HCT116 (cell line): Measurements from ENCODE around the gene ABCB1. TPM values are rescaled to one million over a fixed set of nuclear protein-coding genes. Genes with fewer than 3 reads are reported as not detected.

Experiments used
- ATAC-seq: fragments of 200-7000 bp; cut with Tn5 transposase; 2 replicates; pipeline ENCODE4 v1.9.1; 2020; ENCODE audit warnings: mild to moderate bottlenecking, moderate library complexity
- BruUV-seq: library from RNA; stranded (reverse); fragments of 400-500 nt; replicated peaks from 2 replicates; lab custom pipeline; 2021; lab: Mats Ljungman, UMichigan
- CTCF ChIA-PET: fragments of 300-600 bp; sonication (Branson Sonifier 250); formaldehyde crosslinking; loops from one replicate; lab custom pipeline; 2021; ENCODE audit warnings: antibody characterized with exemption; lab: Charles Lee
- POLR2A ChIA-PET: fragments of 300-600, 350-600 bp; sonication (Branson Sonifier 250); formaldehyde crosslinking; loops from one replicate; lab custom pipeline; 2021; ENCODE audit warnings: antibody characterized with exemption; lab: Charles Lee
- RAD21 ChIA-PET, 2 experiments: fragments of 300-600 bp; sonication (Branson Sonifier 250); formaldehyde crosslinking; loops; one replicate each; lab custom pipeline; 2023; ENCODE audit warnings: low total read pairs in 2 of 2; ENCODE audit not compliant: uncharacterized antibody in 2 of 2, unreplicated experiment in 2 of 2, low non-redundant PET in 1 of 2; lab: Charles Lee
- DNase-seq: peaks from one replicate; pipeline ENCODE4 v3.0.0-alpha.2; 2010; ENCODE audit warnings: low read depth, low spot score
- H2AFZ ChIP-seq: fragments of 200-600 bp; shearing (Covaris generic), sonication (generic); 2 replicates; pipeline ENCODE4 v1.6.1; 2017; ENCODE audit warnings: low read depth, mixed run types, mixed read lengths, antibody characterized with exemption, low read length; ENCODE audit not compliant: poor library complexity, severe bottlenecking
- H3K27ac ChIP-seq: 2 replicates; pipeline ENCODE4 v1.5.1; 2012; ENCODE audit warnings: low read depth, low read length
- H3K27me3 ChIP-seq: fragments of 200-600 bp; sonication (generic); 2 replicates; pipeline ENCODE4 v1.6.1; 2016; ENCODE audit warnings: mixed run types, low read length, mixed read lengths; ENCODE audit not compliant: insufficient read depth
- H3K36me3 ChIP-seq, 2 experiments: fragments of 200-500 bp in 1 of 2; fragments of 200-600 bp in 1 of 2; sonication (Bioruptor generic) in 1 of 2; sonication (generic) in 1 of 2; 2 replicates each; pipeline versions ENCODE4 v1.5.1 to v1.6.1; 2014 to 2016; ENCODE audit warnings: low read length in 2 of 2, inconsistent platforms in 1 of 2, mixed read lengths in 1 of 2, mixed run types in 1 of 2; ENCODE audit not compliant: insufficient read depth in 2 of 2, control insufficient read depth in 1 of 2
- H3K4me1 ChIP-seq, 2 experiments: fragments of 200-600 bp in 1 of 2; sonication (generic) in 1 of 2; 2 replicates each; pipeline versions ENCODE4 v1.5.1 to v1.6.1; 2012 to 2017; ENCODE audit warnings: low read length in 2 of 2, inconsistent platforms in 1 of 2, mild to moderate bottlenecking in 1 of 2, mixed read lengths in 1 of 2, mixed run types in 1 of 2, moderate library complexity in 1 of 2; ENCODE audit not compliant: insufficient read depth in 2 of 2, control insufficient read depth in 1 of 2
- H3K4me2 ChIP-seq: fragments of 200-600 bp; sonication (generic); 2 replicates; pipeline ENCODE4 v1.6.1; 2017; ENCODE audit warnings: mixed run types, low read length, mixed read lengths
- H3K4me3 ChIP-seq, 2 experiments: fragments of 200-600 bp in 1 of 2; sonication (generic) in 1 of 2; replicated peaks in 1 of 2; 2 replicates each; pipeline ENCODE4 v1.5.1; 2011 to 2016; ENCODE audit warnings: low read length in 2 of 2, control low read depth in 1 of 2, low read depth in 1 of 2, mild to moderate bottlenecking in 1 of 2, mixed read lengths in 1 of 2, mixed run types in 1 of 2
- H3K79me2 ChIP-seq: fragments of 200-600 bp; sonication (generic); 2 replicates; pipeline ENCODE4 v1.6.1; 2017; ENCODE audit warnings: mild to moderate bottlenecking, mixed run types, low read length, moderate library complexity, mixed read lengths; ENCODE audit not compliant: insufficient read depth
- H3K9ac ChIP-seq: fragments of 200-600 bp; sonication (generic); 2 replicates; pipeline ENCODE4 v1.6.1; 2016; ENCODE audit warnings: low read length, mixed read lengths
- H3K9me2 ChIP-seq: fragments of 200-600 bp; sonication (generic), shearing (Covaris generic); 2 replicates; pipeline ENCODE4 v1.6.1; 2017; ENCODE audit warnings: mixed run types, mild to moderate bottlenecking, moderate library complexity; ENCODE audit not compliant: insufficient read depth
- H3K9me3 ChIP-seq, 2 experiments: fragments of 200-500 bp in 1 of 2; fragments of 200-600 bp in 1 of 2; sonication (Bioruptor generic) in 1 of 2; sonication (generic) in 1 of 2; 2 replicates each; pipeline ENCODE4 v1.6.1; 2014 to 2017; ENCODE audit warnings: low read length in 2 of 2, mixed read lengths in 2 of 2, inconsistent platforms in 1 of 2, low read depth in 1 of 2, mild to moderate bottlenecking in 1 of 2, mixed run types in 1 of 2, moderate library complexity in 1 of 2; ENCODE audit not compliant: control insufficient read depth in 1 of 2, insufficient read depth in 1 of 2
- H4K20me1 ChIP-seq: fragments of 200-600 bp; sonication (generic), shearing (Covaris generic); 2 replicates; pipeline ENCODE4 v1.6.1; 2017; ENCODE audit warnings: mixed run types, mild to moderate bottlenecking, moderate library complexity; ENCODE audit not compliant: insufficient read depth
- ATF3 ChIP-seq: IDR thresholded peaks from 2 replicates; pipeline ENCODE4 v1.6.1; 2012
- CEBPB ChIP-seq: IDR thresholded peaks from 2 replicates; pipeline ENCODE4 v1.6.1; 2012; ENCODE audit warnings: low read depth
- EGR1 ChIP-seq: IDR thresholded peaks from 2 replicates; pipeline ENCODE4 v1.6.1; 2012; ENCODE audit warnings: low read depth
- ELF1 ChIP-seq: IDR thresholded peaks from 2 replicates; pipeline ENCODE4 v1.6.1; 2012; ENCODE audit warnings: low read depth, borderline replicate concordance
- EZH2 ChIP-seq: fragments of 200-600 bp; sonication (generic); IDR thresholded peaks from 2 replicates; pipeline ENCODE4 v1.6.1; 2017; ENCODE audit warnings: antibody characterized with exemption, mixed run types
- EZH2phosphoT487 ChIP-seq: fragments of 200-600 bp; IDR thresholded peaks from 2 replicates; pipeline ENCODE4 v1.6.1; 2018; ENCODE audit warnings: antibody characterized with exemption, borderline replicate concordance
- FOSL1 ChIP-seq: IDR thresholded peaks from 2 replicates; pipeline ENCODE4 v1.6.1; 2012; ENCODE audit warnings: low read depth
- JUND ChIP-seq: IDR thresholded peaks from 2 replicates; pipeline ENCODE4 v1.6.1; 2012
- POLR2A ChIP-seq: IDR thresholded peaks from 2 replicates; pipeline ENCODE4 v1.7.0; 2011; ENCODE audit warnings: borderline replicate concordance; ENCODE audit not compliant: insufficient read depth, insufficient read length; ENCODE audit errors: extremely low read depth
- POLR2AphosphoS5 ChIP-seq: IDR thresholded peaks from 2 replicates; pipeline ENCODE4 v1.6.1; 2011; ENCODE audit warnings: mild to moderate bottlenecking, low read depth, low read length, moderate library complexity
- RAD21 ChIP-seq: IDR thresholded peaks from 2 replicates; pipeline ENCODE4 v1.6.1; 2012; ENCODE audit warnings: low read depth, mild to moderate bottlenecking
- REST ChIP-seq: IDR thresholded peaks from 2 replicates; pipeline ENCODE4 v1.6.1; 2012; ENCODE audit warnings: low read depth
- SIN3A ChIP-seq: IDR thresholded peaks from 2 replicates; pipeline ENCODE4 v1.6.1; 2012; ENCODE audit warnings: low read depth
- SP1 ChIP-seq: IDR thresholded peaks from 2 replicates; pipeline ENCODE4 v1.6.1; 2012; ENCODE audit warnings: low read depth
- SRF ChIP-seq: IDR thresholded peaks from 2 replicates; pipeline ENCODE4 v1.6.1; 2012; ENCODE audit warnings: low read depth
- TCF7L2 ChIP-seq: IDR thresholded peaks from 2 replicates; pipeline ENCODE4 v1.7.0; 2011; ENCODE audit warnings: borderline replicate concordance, inconsistent platforms; ENCODE audit not compliant: insufficient read depth, insufficient read length; ENCODE audit errors: extremely low read depth
- YY1 ChIP-seq: IDR thresholded peaks from 2 replicates; pipeline ENCODE4 v1.6.1; 2011; ENCODE audit warnings: low read length, low read depth, moderate library complexity, mild to moderate bottlenecking; ENCODE audit not compliant: insufficient replicate concordance; ENCODE audit errors: extremely low read depth
- ZFX ChIP-seq: fragments of 450-650 bp; IDR thresholded peaks from 2 replicates; pipeline ENCODE4 v1.6.1; 2017
- ZNF274 ChIP-seq: fragments of 200-500 bp; sonication (Bioruptor generic); IDR thresholded peaks from 2 replicates; pipeline ENCODE4 v1.6.1; 2014; ENCODE audit warnings: mild to moderate bottlenecking, low read depth, low read length, inconsistent platforms
- intact Hi-C: fragments of 100-400 bp; cut with micrococcal nuclease; formaldehyde crosslinking; loops from 2 replicates; pipeline ENCODE4 v1.10.0; 2022
- total RNA-seq: library from RNA; stranded (reverse); gene quantifications from one replicate; pipeline ENCODE4 v1.2.1, GENCODE V29; 2021; ENCODE audit not compliant: unreplicated experiment
- TF ChIP-seq, protein P1 (sequence below): IDR thresholded peaks from 2 replicates; pipeline ENCODE4 v1.6.1; 2012

Gene ABCB1
- total RNA-seq, 1 experiment from 2014 or later = 1.8 TPM

DNA sequence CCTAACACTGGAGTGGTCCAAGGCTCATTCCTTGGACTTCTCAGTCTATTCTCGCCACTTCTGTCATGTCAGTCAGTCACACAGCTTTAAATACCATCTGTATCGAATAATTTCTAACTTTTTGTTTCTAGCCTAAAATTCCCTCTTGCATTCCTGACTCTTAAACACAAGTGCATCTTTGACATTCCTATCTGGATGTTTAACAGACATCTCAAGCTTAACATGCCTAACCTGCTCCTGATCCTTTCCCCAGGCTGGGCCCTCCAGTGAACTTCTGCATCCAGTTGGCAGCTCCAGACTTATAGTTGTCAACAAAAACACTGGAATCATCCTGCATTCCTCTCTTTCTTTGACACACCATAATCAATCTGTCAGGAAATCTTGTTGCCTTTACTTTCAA, 120.7 kb downstream of the ABCB1 start:
- Histone ChIP-seq H3K27me3 (no peaks in the 10 kb centered on the region), H3K4me1 (no peaks in the 10 kb centered on the region), H3K79me2 (no peaks in the 10 kb centered on the region), H3K27ac (no peak overlapping the region), H3K4me2 (no peak overlapping the region), H4K20me1 (no peaks in the 10 kb centered on the region), H3K36me3 (no peaks in the 10 kb centered on the region), H2AFZ (no peak overlapping the region), H3K9me2 (no peaks in the 10 kb centered on the region), H3K4me3 (no peak overlapping the region), H3K9ac (no peak overlapping the region), H3K9me3 (no peaks in the 10 kb centered on the region)
- POLR2A ChIA-PET = no interaction called here
- DNase-seq (no peak), ATAC-seq (no peak)
- intact Hi-C loops = no loop called here
- RAD21 ChIA-PET = no interaction called here
- TF ChIP-seq SIN3A (no peak), ELF1 (no peak), ZNF274 (no peak), EZH2 (no peak), TCF7L2 (no peak), POLR2A (no peak), ZFX (no peak), EGR1 (no peak), RAD21 (no peak), SRF (no peak), FOSL1 (no peak), CEBPB (no peak), POLR2AphosphoS5 (no peak), EZH2phosphoT487 (no peak), SP1 (no peak), JUND (no peak), YY1 (no peak), ATF3 (no peak), REST (no peak)
- TF ChIP-seq, protein P1, sequence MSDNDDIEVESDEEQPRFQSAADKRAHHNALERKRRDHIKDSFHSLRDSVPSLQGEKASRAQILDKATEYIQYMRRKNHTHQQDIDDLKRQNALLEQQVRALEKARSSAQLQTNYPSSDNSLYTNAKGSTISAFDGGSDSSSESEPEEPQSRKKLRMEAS = no peak
- CTCF ChIA-PET = no interaction called here
- no TSS peak for BruUV-seq
